Measurements from ENCODE around the gene CNTNAP4. TPM values are rescaled to one million over a fixed set of nuclear protein-coding genes. Genes with fewer than 3 reads are reported as not detected.

The CNTNAP4 gene
- not detected in 2 replicates for total RNA-seq

- TF ChIP-seq CTCF (IDR thresholded peaks at IDR 0.05; ENCODE audit: insufficient read depth, low read length, poor library complexity, severe bottlenecking), result no peak
- Histone ChIP-seq H3K36me3 (ENCODE audit: control insufficient read depth, insufficient read depth, low read length) (no peaks in the 10 kb centered on the region), H3K27me3 (ENCODE audit: control insufficient read depth, insufficient read depth, low read length) (peaks cover 4% of the 10 kb centered on the region), H3K4me3 (ENCODE audit: low read depth, low read length) (no peak within 1 kb of the TSS)
- no peak for DNase-seq (ENCODE audit: low read depth)
These were observed at the start of gene CNTNAP4 for GRCh38 chr16:76276745-76277438. Gene CNTNAP4, plus strand, starts transcription at chr16:76277401. Its CDS starts 262 bp downstream, at chr16:76277663.

- TF ChIP-seq CTCF (IDR thresholded peaks at IDR 0.05; ENCODE audit: insufficient read depth, low read length, poor library complexity, severe bottlenecking), result no peak
- no peak for DNase-seq (ENCODE audit: low read depth)
- Histone ChIP-seq H3K36me3 (ENCODE audit: control insufficient read depth, insufficient read depth, low read length) (no peaks in the 10 kb centered on the region), H3K4me3 (ENCODE audit: low read depth, low read length) (no peak overlapping the region), H3K27me3 (ENCODE audit: control insufficient read depth, insufficient read depth, low read length) (no peaks in the 10 kb centered on the region)
These were observed 48.6 kb upstream of the CNTNAP4 start for GRCh38 chr16:76228546-76229146.

GRCh38 chr16:76232704-76233103 is 44.5 kb upstream of the CNTNAP4 start:
- no peak for DNase-seq (ENCODE audit: low read depth)
- no peak overlapping the region for H3K4me3 ChIP-seq (ENCODE audit: low read depth, low read length)
- no peak for TF ChIP-seq CTCF (IDR thresholded peaks at IDR 0.05; ENCODE audit: insufficient read depth, low read length, poor library complexity, severe bottlenecking)
- no peaks in the 10 kb centered on the region for H3K27me3 ChIP-seq (ENCODE audit: control insufficient read depth, insufficient read depth, low read length)
- H3K36me3 ChIP-seq (ENCODE audit: control insufficient read depth, insufficient read depth, low read length), result no peaks in the 10 kb centered on the region

- no peak for DNase-seq (ENCODE audit: low read depth)
- H3K27me3 ChIP-seq (ENCODE audit: control insufficient read depth, insufficient read depth, low read length), result no peaks in the 10 kb centered on the region
- no peak overlapping the region for H3K4me3 ChIP-seq (ENCODE audit: low read depth, low read length)
- no peaks in the 10 kb centered on the region for H3K36me3 ChIP-seq (ENCODE audit: control insufficient read depth, insufficient read depth, low read length)
- TF ChIP-seq CTCF (IDR thresholded peaks at IDR 0.05; ENCODE audit: insufficient read depth, low read length, poor library complexity, severe bottlenecking), result no peak
These were observed 42.2 kb upstream of the CNTNAP4 start for GRCh38 chr16:76235025-76235424.

- DNase-seq (ENCODE audit: low read depth), result no peak
- no peaks in the 10 kb centered on the region for H3K27me3 ChIP-seq (ENCODE audit: control insufficient read depth, insufficient read depth, low read length)
- no peak overlapping the region for H3K4me3 ChIP-seq (ENCODE audit: low read depth, low read length)
- no peaks in the 10 kb centered on the region for H3K36me3 ChIP-seq (ENCODE audit: control insufficient read depth, insufficient read depth, low read length)
- no peak for TF ChIP-seq CTCF (IDR thresholded peaks at IDR 0.05; ENCODE audit: insufficient read depth, low read length, poor library complexity, severe bottlenecking)
These were observed 41.8 kb upstream of the CNTNAP4 start for GRCh38 chr16:76235426-76235825.

All from kidney epithelial cell (primary cell).